ENCODE data around the gene DTNB. TPM values are rescaled to one million over a fixed set of nuclear protein-coding genes. Genes with fewer than 3 reads are reported as not detected.

Gene DTNB
- total and polyA plus RNA-seq, 2 donors (not counting 1 experiment from before 2014, with no cell fraction given), result 25.7 to 37.3 TPM

DNA sequence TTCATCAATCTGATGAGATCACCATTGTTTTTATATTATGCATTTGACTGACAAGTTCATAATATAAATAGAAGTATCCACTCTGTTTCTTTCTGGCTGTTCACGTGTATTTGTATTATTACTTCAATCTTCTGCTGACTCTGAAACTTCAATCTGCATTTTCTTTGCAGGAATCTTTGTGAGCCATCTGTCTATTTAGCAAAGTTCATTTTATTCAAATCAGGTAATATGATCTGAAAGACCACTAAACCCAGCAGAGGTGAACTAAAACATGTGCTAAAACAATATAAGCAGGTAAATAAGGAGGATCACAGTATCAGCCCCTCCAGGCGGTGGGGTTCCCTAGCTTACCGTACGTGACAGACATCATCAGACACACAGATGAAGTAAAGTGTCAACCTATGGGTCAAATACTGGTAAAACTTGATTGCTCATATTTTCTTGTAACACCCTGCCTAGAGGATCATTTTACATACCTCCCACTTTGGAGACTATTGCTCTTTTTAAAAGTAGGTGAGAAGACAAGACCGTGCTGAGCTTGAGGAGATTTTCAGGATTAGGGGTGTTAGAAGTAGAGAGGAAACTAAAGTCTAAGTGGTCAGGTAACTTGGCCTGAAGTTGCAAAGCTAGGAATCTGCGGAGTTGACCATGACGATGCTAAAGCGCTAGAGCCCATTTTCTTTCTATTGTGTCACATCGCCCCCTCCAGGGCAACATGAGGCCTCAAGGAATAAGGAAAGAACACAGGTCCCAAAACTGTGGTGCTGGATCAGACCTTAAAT lies 9.0 kb downstream of the DTNB start:
- H3K27me3 Mint-ChIP-seq, result no peaks in the 10 kb centered on the region
- no peaks in the 10 kb centered on the region for H3K9me3 Mint-ChIP-seq (ENCODE audit: insufficient read depth)
- Histone ChIP-seq H4K20me1 (ENCODE audit: control insufficient read depth, insufficient read depth, low read length, poor library complexity, severe bottlenecking) (peaks cover 17% of the 10 kb centered on the region), H2AFZ (ENCODE audit: insufficient read depth, low read depth, low read length, poor library complexity, severe bottlenecking) (peak overlapping the region; percentile 47), H3K9ac (ENCODE audit: low read length) (no peak overlapping the region), H3K79me2 (ENCODE audit: control insufficient read depth, insufficient read depth, low read length) (peaks cover 71% of the 10 kb centered on the region), H3K27ac (ENCODE audit: low read length in 2 of 2) (no peak overlapping the region), H3K9me3 (ENCODE audit: control extremely low read depth in 1 of 3, control insufficient read depth in 2 of 3, insufficient read depth in 1 of 3, low read length in 2 of 3) (no peaks in the 10 kb centered on the region), H3K4me1 (ENCODE audit: control insufficient read depth in 2 of 2, insufficient read depth in 2 of 2, low read length in 2 of 2) (peaks cover 0 to 8% of the 10 kb centered on the region in 2 donors), H3K4me3 (ENCODE audit: control extremely low read depth in 1 of 5, extremely low read depth in 1 of 5, insufficient read depth in 1 of 5, low read depth in 2 of 5, low read length in 4 of 5) (peak overlapping the region in 1 of 5 experiments; percentile 27), H3K36me3 (replicated peaks in 1 of 2; ENCODE audit: control extremely low read depth in 1 of 2, control insufficient read depth in 1 of 2, extremely low read depth in 1 of 2, insufficient read depth in 2 of 2, low read length in 1 of 2) (no peaks in the 10 kb centered on the region), H3K27me3 (replicated peaks in 1 of 4; ENCODE audit: control extremely low read depth in 1 of 4, control insufficient read depth in 3 of 4, insufficient read depth in 4 of 4, low read length in 3 of 4) (no peaks in the 10 kb centered on the region), H3K4me2 (replicated peaks; ENCODE audit: low read depth, low read length, poor library complexity, severe bottlenecking) (peak overlapping the region; percentile 32)
- intact Hi-C loops (cut with micrococcal nuclease), result loop anchor here (1.0 kb wide), 1 partner anchor 57 kb away; no protein-coding TSS in a partner anchor
- peak overlapping the region; percentile 64 for H3K4me3 Mint-ChIP-seq
- TF ChIP-seq, protein P1, sequence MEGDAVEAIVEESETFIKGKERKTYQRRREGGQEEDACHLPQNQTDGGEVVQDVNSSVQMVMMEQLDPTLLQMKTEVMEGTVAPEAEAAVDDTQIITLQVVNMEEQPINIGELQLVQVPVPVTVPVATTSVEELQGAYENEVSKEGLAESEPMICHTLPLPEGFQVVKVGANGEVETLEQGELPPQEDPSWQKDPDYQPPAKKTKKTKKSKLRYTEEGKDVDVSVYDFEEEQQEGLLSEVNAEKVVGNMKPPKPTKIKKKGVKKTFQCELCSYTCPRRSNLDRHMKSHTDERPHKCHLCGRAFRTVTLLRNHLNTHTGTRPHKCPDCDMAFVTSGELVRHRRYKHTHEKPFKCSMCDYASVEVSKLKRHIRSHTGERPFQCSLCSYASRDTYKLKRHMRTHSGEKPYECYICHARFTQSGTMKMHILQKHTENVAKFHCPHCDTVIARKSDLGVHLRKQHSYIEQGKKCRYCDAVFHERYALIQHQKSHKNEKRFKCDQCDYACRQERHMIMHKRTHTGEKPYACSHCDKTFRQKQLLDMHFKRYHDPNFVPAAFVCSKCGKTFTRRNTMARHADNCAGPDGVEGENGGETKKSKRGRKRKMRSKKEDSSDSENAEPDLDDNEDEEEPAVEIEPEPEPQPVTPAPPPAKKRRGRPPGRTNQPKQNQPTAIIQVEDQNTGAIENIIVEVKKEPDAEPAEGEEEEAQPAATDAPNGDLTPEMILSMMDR (IDR thresholded peaks at IDR 0.05), result peak; percentile 62
- TF ChIP-seq EZH2 (IDR thresholded peaks at IDR 0.05; ENCODE audit: borderline replicate concordance, insufficient read depth, low read depth, low read length, poor library complexity, severe bottlenecking), result no peak
- DNase-seq (peak; percentile 61), ATAC-seq (ENCODE audit: low read depth) (peak; percentile 43)
- 67% methylated on average over 1 of the region's 9 CpGs for WGBS (ENCODE audit: insufficient coverage)
- H3K4me1 Mint-ChIP-seq, result peaks cover 4% of the 10 kb centered on the region
- H3K27ac Mint-ChIP-seq, result no peak overlapping the region
- ChIA-PET POLR2A (no interaction called here), CTCF (interaction anchor here (0.6 to 5.6 kb wide), 15 partner anchors 10 to 1255 kb away, joined by 3 to 74 read pairs (median 4); partner anchors contain the start of gene DTNB)

DNA sequence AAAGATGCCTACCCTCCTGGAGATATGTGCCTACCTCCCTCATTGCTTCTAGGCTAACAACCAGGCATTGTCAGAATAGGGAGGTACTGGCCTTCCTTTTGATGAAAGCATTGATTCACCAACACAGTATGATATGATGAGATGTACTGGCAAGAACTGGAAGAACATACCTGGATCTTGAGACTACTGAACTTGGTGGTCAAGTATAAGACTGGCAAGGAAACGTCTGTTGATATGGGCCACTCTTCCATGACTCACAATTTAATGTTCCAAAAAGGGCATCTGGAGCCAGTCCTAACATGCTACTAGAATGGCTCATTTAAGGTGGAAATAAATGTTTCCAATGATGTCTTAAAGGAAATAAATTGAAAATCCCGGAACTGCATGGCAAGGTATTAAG lies 18.1 kb downstream of the DTNB start:
- Histone ChIP-seq H3K27me3 (replicated peaks in 1 of 4; ENCODE audit: control extremely low read depth in 1 of 4, control insufficient read depth in 3 of 4, insufficient read depth in 4 of 4, low read length in 3 of 4) (no peaks in the 10 kb centered on the region), H3K4me2 (replicated peaks; ENCODE audit: low read depth, low read length, poor library complexity, severe bottlenecking) (no peak overlapping the region), H3K36me3 (replicated peaks in 1 of 2; ENCODE audit: control extremely low read depth in 1 of 2, control insufficient read depth in 1 of 2, extremely low read depth in 1 of 2, insufficient read depth in 2 of 2, low read length in 1 of 2) (peaks cover 0 to 5% of the 10 kb centered on the region in 2 experiments), H3K4me1 (ENCODE audit: control insufficient read depth in 2 of 2, insufficient read depth in 2 of 2, low read length in 2 of 2) (no peaks in the 10 kb centered on the region), H3K9me3 (ENCODE audit: control extremely low read depth in 1 of 3, control insufficient read depth in 2 of 3, insufficient read depth in 1 of 3, low read length in 2 of 3) (no peaks in the 10 kb centered on the region), H3K79me2 (ENCODE audit: control insufficient read depth, insufficient read depth, low read length) (peaks cover 52% of the 10 kb centered on the region), H2AFZ (ENCODE audit: insufficient read depth, low read depth, low read length, poor library complexity, severe bottlenecking) (no peak overlapping the region), H4K20me1 (ENCODE audit: control insufficient read depth, insufficient read depth, low read length, poor library complexity, severe bottlenecking) (peaks cover 11% of the 10 kb centered on the region), H3K27ac (ENCODE audit: low read length in 2 of 2) (no peak overlapping the region), H3K4me3 (ENCODE audit: control extremely low read depth in 1 of 5, extremely low read depth in 1 of 5, insufficient read depth in 1 of 5, low read depth in 2 of 5, low read length in 4 of 5) (no peak overlapping the region), H3K9ac (ENCODE audit: low read length) (no peak overlapping the region)
- no peak for DNase-seq
- TF ChIP-seq, protein P1 (IDR thresholded peaks at IDR 0.05), result no peak
- no peak for TF ChIP-seq EZH2 (IDR thresholded peaks at IDR 0.05; ENCODE audit: borderline replicate concordance, insufficient read depth, low read depth, low read length, poor library complexity, severe bottlenecking)
- no peak for ATAC-seq (ENCODE audit: low read depth)
- no CpG with 5 or more reads among the region's 2 CpGs for WGBS (ENCODE audit: insufficient coverage)
- no peak overlapping the region for H3K27ac Mint-ChIP-seq
- H3K27me3 Mint-ChIP-seq, result no peaks in the 10 kb centered on the region
- no peaks in the 10 kb centered on the region for H3K9me3 Mint-ChIP-seq (ENCODE audit: insufficient read depth)
- POLR2A ChIA-PET, result no interaction called here
- no peaks in the 10 kb centered on the region for H3K4me1 Mint-ChIP-seq
- intact Hi-C loops (cut with micrococcal nuclease), result no loop called here
- CTCF ChIA-PET, result no interaction called here
- no peak overlapping the region for H3K4me3 Mint-ChIP-seq

Measured in B cell (primary cell).